ES-I3 (cell line): ENCODE measurements around the gene OCEL1.

Source experiments
- H3K36me3 ChIP-seq: 2 replicates; pipeline ENCODE4 v1.6.1; 2013; ENCODE audit warnings: mild to moderate bottlenecking, low read length, control low read depth, moderate library complexity; ENCODE audit not compliant: insufficient read depth
- H3K4me1 ChIP-seq: 2 replicates; pipeline ENCODE4 v1.6.1; 2013; ENCODE audit warnings: mild to moderate bottlenecking, control low read depth, low read length; ENCODE audit not compliant: insufficient read depth
- H3K9ac ChIP-seq: 2 replicates; pipeline ENCODE4 v1.6.1; 2013; ENCODE audit warnings: low read depth, mild to moderate bottlenecking, low read length, moderate library complexity
- H3K9me3 ChIP-seq: 2 replicates; pipeline ENCODE4 v1.6.1; 2013; ENCODE audit warnings: mild to moderate bottlenecking, low read length, moderate library complexity; ENCODE audit not compliant: control insufficient read depth, insufficient read depth

OCEL1 gene

DNA sequence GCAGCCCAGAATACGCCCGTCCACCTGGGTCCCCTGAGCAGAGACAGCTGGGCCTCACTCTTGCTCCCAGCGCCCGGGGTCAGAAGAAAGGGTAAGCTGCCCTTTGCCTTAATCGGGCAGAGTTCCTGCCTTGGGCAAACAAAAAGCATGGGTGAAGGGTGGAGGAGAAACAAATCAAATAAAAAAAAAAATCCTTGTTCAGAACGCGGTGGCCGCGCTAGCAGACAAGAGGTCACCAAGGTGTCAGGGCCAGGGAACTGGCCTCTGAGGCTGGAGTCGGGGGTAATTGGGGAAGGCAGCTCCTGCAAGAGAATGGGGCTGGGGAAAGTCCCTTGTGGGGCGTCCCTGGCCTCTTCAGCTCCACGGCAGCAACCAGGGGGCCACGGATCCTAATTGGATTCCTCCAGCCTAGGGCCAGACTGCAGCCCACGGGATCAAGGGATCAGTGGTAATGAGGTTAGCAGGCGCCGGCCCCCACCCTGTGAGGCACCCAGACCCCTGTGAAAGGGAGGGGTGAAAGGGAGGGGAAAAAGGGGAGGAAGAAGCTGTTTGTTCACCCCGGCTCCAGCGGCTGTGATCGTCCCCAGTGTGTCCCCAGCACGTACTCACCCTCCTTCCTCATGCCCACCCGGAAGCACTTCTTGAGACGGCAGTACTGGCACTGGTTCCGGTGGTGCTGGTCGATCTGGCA is 14.2 kb downstream of the OCEL1 start:
- Histone ChIP-seq H3K9ac (no peak overlapping the region), H3K9me3 (no peaks in the 10 kb centered on the region), H3K4me1 (peaks cover 10% of the 10 kb centered on the region; the same call in 1 of the 2 replicates), H3K36me3 (no peaks in the 10 kb centered on the region; the same call in 1 of the 2 replicates)

DNA sequence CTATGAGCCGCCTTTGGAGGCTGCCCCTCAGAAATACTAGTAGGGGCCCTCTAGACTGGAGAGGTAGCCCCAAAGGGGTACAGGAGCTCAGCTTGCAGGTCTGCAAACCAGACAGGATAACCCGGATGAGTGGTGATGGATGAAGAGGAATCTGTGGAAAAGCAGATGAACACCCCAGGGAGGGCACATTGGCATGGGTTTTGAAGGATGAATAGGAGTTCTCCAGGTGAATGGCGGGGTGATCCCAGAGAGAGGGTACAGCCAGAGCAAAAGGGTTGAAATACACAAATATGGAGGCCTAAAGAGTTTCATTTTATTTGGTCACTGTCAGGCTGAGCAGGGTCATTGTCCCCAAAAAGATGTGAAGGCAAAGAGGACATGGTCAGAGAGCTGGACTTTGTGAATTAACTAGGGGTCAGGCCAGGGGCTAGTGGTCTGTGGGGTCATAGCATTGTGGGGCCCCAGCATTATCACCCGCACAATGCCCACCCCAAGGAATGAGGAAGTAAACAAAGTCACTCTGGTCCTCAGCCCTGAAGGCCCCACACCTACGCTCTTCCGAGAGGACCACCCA is 14.9 kb downstream of the OCEL1 start:
- Histone ChIP-seq H3K4me1 (peaks cover 10% of the 10 kb centered on the region; the same call in 1 of the 2 replicates), H3K9ac (no peak overlapping the region)

DNA sequence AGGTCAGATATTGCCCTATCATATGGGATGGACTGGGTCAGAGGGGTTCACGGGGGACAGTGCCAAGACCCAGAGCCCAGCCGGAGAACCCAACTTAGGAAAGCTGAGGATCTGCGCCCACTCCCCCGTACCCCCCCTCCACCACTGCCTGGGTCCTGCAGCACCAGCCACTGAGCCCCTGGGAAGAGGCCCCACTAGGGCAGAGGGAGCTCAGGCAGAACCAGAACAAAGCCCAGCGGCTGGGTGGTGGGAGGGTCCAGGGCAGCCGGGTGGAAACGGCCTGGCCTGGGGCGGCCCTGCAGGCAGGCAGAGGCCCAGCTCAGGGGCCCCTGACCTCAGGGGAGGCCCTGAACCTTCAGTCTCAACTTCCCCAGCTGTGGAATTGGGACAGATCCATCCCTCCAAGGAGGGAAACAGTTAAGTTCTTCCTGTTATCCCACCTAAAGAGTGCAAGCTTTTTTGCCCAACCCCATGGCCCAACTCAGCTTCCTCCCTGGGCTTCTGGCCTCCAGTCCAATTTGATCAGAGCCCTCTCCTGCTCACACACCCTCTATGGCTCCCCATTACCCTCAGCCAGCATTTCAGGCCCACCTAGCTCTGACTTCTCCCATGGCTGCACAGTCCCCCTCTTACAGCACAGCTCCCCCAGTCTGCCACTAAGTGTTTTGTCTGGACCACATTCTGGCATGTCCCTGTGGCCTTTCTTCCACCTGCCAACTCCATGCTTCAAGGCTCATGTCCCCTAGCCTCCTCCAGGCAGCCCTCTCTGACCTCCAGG is 16.6 kb downstream of the OCEL1 start:
- peaks cover 13% of the 10 kb centered on the region; the same call in 1 of the 2 replicates for H3K4me1 ChIP-seq
- H3K36me3 ChIP-seq, result no peaks in the 10 kb centered on the region; the same call in 1 of the 2 replicates
- H3K9ac ChIP-seq, result no peak overlapping the region; the same call in 1 of the 2 replicates

More for the DNA sequence above, 14.9 kb downstream of the OCEL1 start:
- Histone ChIP-seq H3K9me3 (no peaks in the 10 kb centered on the region), H3K36me3 (no peaks in the 10 kb centered on the region; the same call in 1 of the 2 replicates)

DNA sequence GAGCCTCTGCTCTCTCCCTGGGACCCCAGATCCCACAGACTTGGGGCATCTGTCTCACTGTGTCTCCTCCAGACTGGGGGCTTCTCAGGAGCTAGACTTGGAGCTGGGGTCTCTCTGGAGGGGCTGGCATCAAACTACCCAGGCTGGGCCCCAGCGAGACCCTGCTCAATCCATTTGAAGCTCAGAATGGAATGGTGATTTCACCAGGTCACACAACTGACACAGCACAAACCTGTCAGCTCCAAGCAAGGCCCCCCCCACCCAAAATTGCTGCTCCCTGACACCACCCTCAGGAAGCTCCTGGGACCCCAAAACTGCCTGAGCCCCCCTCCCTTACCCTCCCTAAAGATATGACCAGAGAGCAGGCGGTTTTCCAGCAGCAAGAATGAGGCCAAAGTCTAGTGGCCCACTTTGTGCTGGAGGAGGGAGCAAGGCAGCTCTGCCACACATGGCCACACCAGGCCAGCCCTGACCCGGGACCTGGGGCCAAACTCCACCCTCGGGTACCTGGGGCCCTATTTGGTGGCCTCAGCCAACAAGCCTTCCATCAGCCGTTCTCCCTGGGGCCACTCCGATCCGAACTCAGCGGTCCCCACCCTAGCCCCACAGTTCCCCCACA is 17.3 kb downstream of the OCEL1 start:
- no peaks in the 10 kb centered on the region for H3K9me3 ChIP-seq
- peak overlapping the region; percentile 90 for H3K9ac ChIP-seq
- no peaks in the 10 kb centered on the region; the same call in 1 of the 2 replicates for H3K36me3 ChIP-seq
- H3K4me1 ChIP-seq, result peaks cover 20% of the 10 kb centered on the region; the same call in 1 of the 2 replicates

More for the DNA sequence above, 16.6 kb downstream of the OCEL1 start:
- no peaks in the 10 kb centered on the region for H3K9me3 ChIP-seq

DNA sequence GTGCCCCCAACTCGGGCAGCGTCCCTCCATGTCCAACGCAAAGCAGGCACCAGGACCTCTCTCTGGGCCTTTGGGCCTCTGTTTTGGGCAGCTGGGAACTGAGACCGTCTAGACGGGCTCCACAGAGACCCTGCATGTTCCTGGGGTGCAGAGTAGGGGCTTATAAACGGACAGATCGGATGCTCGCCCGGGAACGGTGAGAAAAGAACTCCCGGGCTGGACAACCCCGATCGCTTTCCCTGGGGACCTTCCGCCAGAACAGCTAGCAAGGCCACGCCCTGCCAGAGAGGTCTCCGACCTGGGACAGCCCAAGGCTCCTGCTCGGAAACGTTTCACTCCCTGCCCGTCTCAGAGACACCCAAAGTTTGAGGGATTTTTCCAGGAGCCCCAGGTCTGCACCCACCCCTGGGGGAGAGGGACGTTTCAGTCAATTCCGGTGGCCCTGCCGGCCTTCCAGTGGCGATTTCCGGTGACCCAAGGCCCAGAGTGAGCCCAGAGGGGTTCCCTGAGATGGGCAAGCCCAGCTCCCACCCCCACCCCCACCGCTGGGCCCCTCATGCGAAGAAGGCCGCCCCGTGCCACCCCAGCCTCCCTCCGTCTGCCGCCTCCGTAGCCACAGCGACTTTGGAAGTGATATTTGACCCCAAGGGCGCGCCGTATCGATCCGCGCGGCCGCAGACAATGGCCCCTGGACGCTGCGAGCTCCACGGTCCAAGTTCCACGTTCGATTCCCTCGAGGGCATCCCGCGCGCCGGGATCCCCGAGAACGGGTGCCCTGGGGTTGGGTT is 18.0 kb downstream of the OCEL1 start:
- H3K36me3 ChIP-seq, result no peaks in the 10 kb centered on the region; the same call in 1 of the 2 replicates
- no peaks in the 10 kb centered on the region for H3K9me3 ChIP-seq
- H3K4me1 ChIP-seq, result peaks cover 27% of the 10 kb centered on the region; the same call in 1 of the 2 replicates
- H3K9ac ChIP-seq, result peak overlapping the region; percentile 90

DNA sequence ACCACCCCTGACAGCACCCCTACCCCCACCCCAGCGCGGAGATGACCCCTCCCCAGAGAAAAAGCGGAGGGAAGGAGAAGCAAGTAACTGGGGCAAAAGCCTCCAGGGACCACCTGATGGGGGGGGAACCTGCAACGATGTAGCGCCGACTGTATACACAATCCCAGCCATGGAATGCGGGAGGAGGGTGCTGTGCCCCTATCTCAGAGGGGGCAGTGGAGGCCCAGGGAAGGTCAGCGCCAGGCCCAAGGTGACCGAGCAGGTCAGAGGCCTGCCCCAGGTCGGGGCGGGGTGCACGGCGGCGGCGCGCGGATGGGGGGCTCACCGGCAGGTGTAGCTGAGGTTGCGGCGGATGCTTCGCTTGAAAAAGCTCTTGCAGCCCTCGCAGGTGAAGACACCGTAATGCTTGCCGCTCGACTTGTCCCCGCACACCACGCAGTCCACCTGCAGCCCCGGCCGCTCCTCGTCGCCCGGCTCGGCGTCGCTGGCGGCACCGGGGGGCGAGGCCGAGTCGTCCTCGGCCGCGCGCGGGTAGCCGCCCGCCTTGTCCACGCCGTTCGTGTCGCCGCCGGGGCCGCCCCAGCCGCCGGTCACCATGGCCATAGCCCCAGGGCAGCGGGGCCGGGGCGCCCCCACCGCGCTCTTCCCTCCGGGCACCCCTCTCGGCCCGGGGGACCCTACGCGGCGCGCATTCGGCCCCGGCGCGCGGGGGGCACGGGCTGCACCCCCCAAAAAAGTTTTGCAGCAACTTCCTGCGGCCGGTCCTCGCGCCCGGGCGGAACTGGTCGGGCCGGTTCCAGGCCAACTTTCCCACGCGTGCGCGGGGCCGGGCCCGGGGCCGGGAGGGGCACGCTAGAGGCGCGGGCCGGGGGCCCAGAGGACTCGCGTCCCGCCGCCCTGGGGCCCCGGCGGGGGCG is 18.9 kb downstream of the OCEL1 start:
- peaks cover 1% of the 10 kb centered on the region for H3K36me3 ChIP-seq
- peak overlapping the region; percentile 90 for H3K9ac ChIP-seq
- H3K4me1 ChIP-seq, result peaks cover 33% of the 10 kb centered on the region; the same call in 1 of the 2 replicates
- no peaks in the 10 kb centered on the region for H3K9me3 ChIP-seq

DNA sequence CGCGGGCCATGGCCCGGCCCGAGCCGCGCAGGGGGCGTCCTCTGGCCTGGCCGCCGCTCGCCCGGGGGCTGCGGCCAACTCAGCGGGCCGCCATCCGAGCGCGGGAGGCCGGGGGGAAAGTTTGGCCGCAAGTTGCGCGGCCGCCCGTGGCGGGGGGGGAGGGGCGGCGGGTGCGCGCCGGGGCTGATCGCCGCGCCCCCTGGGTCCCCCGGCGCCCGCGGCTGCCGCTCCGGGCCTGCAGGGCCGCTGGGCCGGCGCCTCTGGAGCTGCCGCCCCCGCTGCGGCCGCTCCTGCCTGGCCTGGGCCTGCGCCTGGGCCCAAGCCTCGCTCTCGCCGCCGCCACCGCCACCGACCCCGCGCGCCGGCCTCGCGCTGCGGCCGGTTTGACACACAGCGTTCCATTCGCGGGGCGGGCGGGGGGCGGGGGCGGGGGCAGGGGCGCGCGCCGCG is 19.5 kb downstream of the OCEL1 start, which contains the start of gene NR2F6:
TSS of gene NR2F6 (minus strand) at position 385 of the 450 bp plus-strand sequence. CDS start 699 bp downstream, outside the sequence.
- H3K36me3 ChIP-seq, result peaks cover 3% of the 10 kb centered on the region
- peaks cover 33% of the 10 kb centered on the region; the same call in 1 of the 2 replicates for H3K4me1 ChIP-seq
- H3K9me3 ChIP-seq, result no peaks in the 10 kb centered on the region
- peak within 1 kb of the TSS; percentile 90 for H3K9ac ChIP-seq

DNA sequence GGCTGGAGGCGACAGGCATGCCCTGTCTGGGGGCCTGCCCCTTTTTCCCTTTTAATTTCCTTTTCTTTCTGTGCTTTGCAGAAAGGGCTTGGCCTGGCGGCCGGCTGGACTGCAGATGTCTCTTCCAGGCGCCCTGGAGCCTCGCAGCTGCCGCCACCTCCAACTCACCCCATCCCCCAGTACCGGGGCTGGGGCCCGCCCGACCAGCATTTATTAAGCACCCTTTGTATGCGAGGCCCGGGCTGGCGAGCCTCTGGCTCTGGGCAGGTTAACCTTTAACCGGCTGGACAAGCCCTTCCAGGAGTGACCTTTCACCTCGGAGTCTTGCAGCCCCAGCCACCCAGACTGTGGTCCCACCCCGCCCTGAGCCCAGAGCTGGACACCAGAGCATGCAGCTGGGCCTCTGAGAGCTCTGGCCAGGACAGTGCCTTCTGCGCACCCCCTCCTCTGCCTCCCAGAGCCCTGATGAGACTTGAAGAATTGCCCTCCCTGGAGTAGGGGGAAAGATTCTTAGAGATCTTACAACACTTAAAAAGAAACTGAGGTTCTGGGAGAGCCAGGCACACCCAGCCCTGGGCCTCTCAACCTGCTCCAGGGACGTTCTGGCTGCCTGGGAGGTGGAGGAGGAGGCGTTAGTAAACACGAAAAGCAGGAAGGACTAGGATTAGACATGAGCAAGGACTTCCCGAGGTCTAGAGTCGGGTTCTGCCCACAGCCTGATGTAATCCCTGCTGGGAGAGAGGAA is 20.8 kb downstream of the OCEL1 start:
- Histone ChIP-seq H3K4me1 (peaks cover 33% of the 10 kb centered on the region; the same call in 1 of the 2 replicates), H3K9ac (peak overlapping the region; percentile 81), H3K9me3 (no peaks in the 10 kb centered on the region), H3K36me3 (peaks cover 3% of the 10 kb centered on the region; the same call in 1 of the 2 replicates)

DNA sequence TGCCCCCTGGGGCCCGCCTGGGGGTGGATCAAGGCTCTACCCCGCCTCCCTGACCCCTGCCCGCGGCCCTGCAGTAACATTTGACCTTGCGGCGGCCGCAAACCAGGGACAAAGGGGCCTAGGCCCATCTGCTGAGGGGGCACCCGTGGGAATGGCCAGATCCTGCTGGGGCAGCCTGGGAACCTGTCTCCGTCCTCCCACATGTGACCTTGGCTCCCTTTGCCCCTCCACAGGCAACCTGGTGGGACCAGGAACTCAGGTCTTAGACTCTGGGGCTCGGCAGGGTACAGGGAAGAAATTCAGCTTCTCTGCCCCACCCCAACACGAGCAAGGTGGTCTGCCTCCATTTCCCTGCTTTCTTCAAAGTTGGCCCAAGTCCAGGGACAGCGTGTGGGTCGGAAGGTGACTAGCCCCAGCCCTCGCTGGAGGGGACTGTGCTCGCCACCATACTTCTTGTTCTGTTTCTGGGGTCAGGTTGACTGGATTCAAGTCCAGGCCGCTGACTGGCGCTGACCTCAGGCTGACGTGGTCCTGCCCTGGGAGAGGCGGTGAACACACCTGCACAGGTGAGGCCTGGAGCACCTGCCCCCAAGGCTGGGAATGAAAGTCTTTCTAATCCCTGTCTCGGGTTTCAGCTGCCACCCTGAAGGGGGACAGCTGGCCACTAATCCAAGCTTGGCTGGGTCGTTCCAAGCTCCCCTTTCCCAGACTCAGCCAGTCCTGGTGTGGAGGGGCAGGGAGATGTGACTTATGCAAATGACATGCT is 22.2 kb downstream of the OCEL1 start:
- peaks cover 3% of the 10 kb centered on the region; the same call in 1 of the 2 replicates for H3K36me3 ChIP-seq
- no peaks in the 10 kb centered on the region for H3K9me3 ChIP-seq
- peak overlapping the region; percentile 18 for H3K9ac ChIP-seq
- peaks cover 30% of the 10 kb centered on the region; the same call in 1 of the 2 replicates for H3K4me1 ChIP-seq

DNA sequence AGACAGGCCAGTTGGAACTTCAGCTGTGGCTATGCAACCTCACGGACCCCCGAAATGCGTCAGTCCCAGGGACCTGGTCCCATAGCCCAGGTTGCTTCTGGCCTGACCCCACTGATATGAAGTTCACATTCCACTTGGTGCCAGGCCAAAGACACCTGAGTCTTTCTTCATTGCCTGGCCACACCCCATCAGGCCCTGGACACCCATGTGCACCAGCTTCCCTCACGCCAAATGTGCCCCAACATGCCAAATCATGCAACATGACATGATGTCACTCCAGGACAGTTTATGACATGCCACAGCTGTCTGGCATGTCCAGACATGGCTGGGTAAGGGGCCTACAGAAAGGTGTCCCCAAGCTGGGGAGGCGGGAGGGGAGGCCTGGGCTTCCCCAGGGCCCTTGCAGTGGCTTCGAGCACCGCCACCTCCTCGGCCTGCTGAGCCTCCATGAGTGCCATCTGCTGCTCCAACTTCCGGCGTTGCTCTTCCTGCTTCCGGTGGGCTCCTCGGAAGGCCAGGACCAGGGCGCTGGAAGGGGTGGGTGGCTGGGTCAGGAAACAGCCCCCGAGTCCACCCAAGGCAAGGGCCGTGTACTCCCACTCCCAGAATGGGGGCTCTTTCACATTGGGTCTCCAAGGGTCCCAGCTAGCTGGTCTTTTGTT is 24.0 kb downstream of the OCEL1 start:
- H3K4me1 ChIP-seq, result peaks cover 30% of the 10 kb centered on the region; the same call in 1 of the 2 replicates
- no peaks in the 10 kb centered on the region for H3K9me3 ChIP-seq
- H3K9ac ChIP-seq, result no peak overlapping the region
- H3K36me3 ChIP-seq, result peaks cover 3% of the 10 kb centered on the region; the same call in 1 of the 2 replicates

DNA sequence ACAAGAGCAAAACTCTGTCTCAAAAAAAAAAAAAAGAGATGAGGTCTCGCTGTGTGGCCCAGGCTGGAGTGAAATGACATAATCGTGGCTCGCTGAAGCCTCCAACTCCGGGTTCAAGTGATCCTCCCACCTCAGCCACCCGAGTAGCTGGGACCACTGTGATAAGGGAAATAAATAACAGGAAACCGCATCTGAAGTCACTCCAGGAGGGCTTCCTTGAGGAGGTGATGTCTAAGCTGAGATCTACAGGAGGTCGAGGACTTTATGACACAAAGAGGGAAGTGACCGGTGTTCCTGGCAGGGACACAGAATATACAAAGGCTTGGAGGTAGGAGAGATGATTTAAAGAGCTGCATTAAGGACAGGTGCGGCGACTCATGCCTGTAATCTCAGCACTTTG is 28.6 kb downstream of the OCEL1 start:
- Histone ChIP-seq H3K36me3 (peaks cover 6% of the 10 kb centered on the region; the same call in 1 of the 2 replicates), H3K9ac (no peak overlapping the region), H3K4me1 (0 out of 2 replicates have a peak, but pooled peaks cover under 1% of the 10 kb centered on the region), H3K9me3 (peaks cover 7% of the 10 kb centered on the region; the same call in 1 of the 2 replicates)
